NCI-H128 (cell line): Measurements from ENCODE around the gene PLGLB2.
"Not testable (repeated sequence)": the region's sequence is repeated elsewhere in the genome, so short reads cannot be mapped to it uniquely, and the experiment has no call there.

Source experiments
- DNase-seq: peaks from one replicate; lab custom pipeline; 2025; ENCODE audit not compliant: unreplicated experiment; lab: John Stamatoyannopoulos, UW

The PLGLB2 gene

DNA sequence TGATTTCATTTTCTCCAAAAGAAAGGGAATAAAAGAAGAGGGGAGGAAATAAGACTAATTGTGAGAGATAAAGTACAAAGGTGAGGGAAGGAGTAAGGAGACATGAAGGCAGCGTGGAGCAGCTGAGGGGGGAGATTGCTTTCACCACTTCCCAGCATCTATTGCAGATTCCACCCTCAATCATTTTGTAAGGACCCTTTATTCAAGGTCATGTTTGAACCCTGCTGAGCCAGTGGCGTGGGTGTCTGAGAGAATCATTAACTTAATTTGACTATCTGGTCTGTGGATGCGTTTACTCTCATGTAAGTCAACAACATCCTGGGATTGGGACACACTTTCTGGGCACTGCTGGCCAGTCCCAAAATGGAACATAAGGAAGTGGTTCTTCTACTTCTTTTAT lies at the start of gene PLGLB2:
TSS of gene PLGLB2 (plus strand) at position 297 of the 400 bp plus-strand sequence. CDS start at position 364, 67 bp downstream.
- not testable (repeated sequence) for DNase-seq

GRCh38 chr2:87704572-87705323 lies 43.1 kb upstream of the PLGLB2 start:
- not testable (repeated sequence) for DNase-seq

- DNase-seq = not testable (repeated sequence)
Measured at GRCh38 chr2:87708368-87708767, 39.5 kb upstream of the PLGLB2 start.

GRCh38 chr2:87727940-87728599 lies 19.8 kb upstream of the PLGLB2 start:
- not testable (repeated sequence) for DNase-seq

DNA sequence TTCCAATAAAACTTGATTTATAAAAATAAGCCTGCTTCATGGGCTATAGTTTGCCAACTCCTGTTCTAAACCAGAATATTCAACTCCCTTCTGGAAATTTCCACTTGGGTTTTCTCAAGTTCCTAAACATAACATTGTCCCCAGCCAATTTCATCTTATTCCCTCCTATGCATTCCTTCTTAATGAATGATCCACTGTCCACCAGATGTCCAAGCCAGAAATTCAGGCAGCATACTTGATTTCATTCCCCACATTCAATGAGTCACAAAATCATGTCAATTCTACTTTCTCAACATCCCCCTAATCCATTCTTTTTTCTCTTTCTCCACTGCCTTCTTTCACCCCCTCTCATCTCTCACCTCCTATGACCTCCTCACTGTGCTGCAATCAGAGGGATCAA lies 7.0 kb upstream of the PLGLB2 start:
- not testable (repeated sequence) for DNase-seq

DNA sequence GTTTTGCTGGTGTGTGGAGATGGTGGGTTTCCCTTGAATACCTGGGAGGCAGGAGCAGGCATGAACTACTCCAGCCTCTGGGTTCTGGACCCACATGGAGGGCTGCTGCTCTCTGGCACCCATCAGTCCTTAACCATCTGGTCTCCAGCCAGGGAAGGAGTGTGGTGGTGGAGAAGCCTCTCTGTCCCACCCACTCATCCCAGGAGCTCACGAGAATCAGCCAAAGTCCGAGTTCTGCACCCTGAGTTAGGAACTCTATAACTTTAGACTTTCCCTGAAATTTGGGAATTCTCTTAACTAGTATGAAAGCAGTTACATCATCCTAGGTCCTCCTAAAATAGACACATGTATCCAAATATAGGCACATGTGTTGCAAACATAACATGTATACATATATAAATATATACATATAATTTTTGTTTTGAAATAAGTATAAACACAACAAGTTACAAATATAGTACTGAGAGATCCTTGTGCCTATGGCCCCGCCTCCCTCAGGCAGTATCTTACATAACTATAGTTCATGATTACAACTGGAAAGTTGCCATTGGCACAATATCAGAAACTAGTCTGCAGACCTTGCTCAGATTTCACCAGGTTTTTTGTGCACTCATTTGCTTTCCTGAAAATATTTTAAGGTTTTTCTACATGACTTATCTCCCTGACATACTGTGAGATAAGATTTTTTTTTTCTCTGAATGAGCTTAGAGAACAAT lies 5.3 kb upstream of the PLGLB2 start:
- not testable (repeated sequence) for DNase-seq

GRCh38 chr2:87743638-87744037 lies 4.2 kb upstream of the PLGLB2 start:
- DNase-seq = not testable (repeated sequence)

DNA sequence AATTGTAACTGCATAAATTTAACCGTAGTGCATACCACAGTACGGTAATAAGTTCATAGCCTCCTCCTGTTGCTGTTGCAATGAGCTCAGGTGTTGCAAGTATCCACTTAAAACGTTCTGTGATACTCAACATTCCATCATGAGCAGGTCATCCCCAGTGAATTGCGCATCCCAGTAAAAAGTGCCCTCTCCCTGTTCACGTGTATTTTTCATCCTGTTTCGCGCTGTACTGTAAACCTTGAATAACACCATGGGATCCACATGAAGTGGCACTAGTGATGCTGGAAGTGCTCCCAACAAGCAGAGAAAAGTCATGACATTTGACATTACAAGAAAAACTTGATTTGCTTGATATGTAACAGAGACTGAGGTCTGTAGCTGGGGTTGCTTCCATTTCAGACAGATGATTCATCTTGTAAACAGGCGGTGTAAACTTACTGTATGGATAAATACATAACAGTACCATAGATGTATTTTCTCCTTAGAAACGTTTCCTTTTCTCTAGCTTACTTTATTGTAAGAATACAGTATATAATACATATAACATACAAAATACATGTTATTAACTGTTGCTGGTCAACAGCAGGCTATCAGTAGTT lies 2.4 kb upstream of the PLGLB2 start:
- not testable (repeated sequence) for DNase-seq

DNA sequence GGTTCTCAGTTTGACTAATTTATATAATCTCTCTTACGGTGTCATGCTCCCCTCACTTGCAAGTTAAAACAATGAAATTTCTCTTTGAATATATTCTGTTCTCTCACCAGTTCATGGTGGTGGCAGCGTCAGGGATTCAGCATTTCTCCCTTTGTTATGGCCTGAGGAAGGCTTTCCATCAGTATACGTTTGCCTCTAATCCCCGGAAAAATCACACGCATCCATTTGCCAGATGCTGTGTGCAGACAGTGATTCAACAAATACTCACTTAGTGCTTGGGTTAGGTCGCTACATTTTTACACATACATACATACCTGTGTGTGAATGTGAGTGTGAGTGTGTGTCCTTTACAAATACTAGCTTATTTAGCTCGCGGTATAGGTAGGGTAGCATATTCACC lies 637 bp downstream of the PLGLB2 start:
- DNase-seq = not testable (repeated sequence)

- not testable (repeated sequence) for DNase-seq
Measured at GRCh38 chr2:87750560-87750959, 2.7 kb downstream of the PLGLB2 start.

- DNase-seq = not testable (repeated sequence)
Measured at GRCh38 chr2:87754759-87755158, 6.9 kb downstream of the PLGLB2 start.
